Endometrium (tissue), 2 donors: ENCODE measurements around the gene GRID1.

Source experiments
- FAIRE-seq: peaks from 2 replicates; lab custom pipeline; 2012; peaks lifted over from hg19 to GRCh38; lab: Jason Lieb, UNC
- donor health status: control.
- donor health status: control.

The GRID1 gene

DNA sequence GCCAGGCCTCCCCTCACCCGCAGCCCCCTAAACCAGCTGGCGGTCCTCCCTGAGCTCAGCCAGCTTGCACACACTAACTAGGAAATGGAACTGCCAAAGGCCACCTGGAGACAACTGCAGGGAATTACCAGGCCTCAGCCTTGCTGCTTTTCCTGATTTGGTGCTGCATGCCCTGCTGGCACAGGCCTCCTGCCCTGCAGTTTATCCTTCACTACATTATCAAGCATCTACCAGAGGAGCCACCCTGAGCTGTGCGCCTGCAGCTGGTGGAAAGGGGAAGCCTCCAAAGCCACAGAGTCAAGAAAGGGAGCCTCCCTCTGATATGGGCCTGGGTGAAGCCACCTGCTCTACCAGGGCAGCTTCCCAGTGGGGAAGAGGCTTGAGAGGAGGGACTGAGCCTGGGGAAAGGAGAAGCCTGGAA is 139.8 kb downstream of the GRID1 start:
- no peak for FAIRE-seq

DNA sequence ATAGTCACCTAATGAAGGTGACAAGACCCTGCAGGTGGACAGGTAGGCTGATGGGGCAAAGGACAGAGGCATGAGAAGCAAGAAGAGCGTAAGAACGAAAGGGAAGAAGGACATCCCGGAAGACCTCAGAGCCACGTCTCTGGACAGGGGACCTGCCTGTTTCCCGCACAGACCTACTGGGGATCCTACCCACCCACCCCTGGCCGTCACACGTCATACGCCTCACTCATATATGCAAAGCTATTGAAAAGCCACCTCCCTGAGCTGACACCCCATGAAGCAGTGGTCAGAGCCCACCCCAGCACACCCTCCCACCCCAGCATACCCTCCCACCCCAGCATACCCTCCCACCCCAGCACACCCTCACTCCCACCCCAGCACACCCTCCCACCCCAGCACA is 140.6 kb downstream of the GRID1 start:
- no peak for FAIRE-seq

DNA sequence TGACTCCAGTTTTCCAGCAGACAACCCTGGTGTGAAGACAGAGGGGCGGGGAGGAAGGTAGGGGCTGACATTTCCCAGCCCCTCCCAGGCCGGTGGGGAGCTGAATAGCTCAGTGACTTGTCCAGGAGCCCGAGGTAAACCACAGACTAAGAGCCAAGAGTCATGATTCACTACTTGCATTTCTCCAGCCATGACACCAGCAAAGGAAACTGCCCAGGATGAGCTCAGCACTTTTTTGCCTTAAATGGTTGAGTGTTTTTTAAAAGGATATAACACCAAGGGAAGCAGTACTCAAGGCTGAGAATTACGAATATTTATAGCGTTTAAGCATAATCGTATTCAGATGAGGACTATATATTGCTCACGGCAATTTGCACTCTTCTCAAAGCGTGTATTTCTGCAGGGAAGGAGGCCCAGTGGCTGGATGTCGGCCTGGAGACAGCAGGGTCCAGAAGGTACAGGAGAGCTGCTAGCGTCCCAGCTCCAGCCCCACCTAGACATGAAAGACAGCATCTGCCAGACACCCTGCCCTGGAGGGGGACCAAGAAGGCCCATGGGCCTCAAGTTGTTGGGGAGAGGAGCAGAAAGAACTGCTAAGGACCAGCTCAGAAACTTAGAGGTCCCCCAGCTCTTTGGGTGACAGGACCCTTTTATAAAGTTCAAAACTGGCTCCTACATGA is 141.4 kb downstream of the GRID1 start:
- FAIRE-seq, result no peak

DNA sequence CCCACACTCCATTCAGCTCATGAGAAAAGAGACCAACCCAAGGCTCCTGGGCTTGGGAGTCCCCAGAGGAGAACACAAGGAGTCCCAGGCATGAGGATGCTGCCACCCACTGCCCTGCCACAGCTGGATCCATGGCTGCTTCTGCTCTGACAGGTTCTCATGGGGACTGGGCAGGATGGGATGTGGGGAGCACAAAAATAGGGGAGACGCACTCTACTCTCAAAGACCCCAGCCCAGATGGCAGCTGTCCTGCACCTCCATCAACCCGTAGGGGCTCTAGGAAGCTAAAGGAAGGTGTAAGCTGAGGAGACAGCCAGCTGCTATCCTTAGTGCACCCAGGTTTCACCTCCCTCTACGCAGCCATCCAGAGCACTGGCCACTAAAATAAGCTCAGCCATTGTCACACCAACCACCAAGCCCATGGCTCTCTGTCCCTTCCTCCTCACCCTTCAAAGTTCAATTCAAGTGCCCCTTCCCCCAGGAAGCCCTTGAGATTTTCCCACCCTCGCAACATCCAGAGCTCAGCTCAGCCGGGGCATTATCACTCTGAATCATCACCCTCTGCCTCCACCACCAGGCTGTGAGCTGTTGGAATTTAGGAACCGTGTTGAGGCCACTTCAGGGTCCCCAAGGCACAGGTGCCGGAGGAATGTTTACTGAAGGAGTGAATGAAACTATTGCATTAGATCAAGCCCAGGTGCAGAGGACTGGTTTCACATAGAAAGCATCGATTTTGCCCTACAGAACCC is 142.1 kb downstream of the GRID1 start:
- no peak for FAIRE-seq

DNA sequence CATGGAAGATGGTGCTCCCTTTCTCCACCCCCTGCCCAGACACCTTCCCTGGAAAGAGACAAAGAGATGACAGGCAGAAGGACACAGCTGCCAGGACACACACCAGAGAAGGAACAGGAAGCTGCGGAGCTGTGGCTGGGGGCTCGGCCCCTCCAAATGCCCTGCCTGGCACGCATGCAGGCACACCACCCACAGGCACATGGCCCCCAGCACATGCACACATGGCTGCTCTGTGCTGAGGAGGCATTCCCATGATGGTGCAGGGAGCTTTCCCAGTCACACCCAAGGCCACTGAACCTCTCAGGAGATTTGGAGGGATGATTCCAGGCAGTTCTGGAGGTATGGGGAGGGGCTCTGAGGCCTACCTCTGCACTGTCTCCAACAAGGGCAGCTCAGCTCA is 143.3 kb downstream of the GRID1 start:
- no peak for FAIRE-seq

DNA sequence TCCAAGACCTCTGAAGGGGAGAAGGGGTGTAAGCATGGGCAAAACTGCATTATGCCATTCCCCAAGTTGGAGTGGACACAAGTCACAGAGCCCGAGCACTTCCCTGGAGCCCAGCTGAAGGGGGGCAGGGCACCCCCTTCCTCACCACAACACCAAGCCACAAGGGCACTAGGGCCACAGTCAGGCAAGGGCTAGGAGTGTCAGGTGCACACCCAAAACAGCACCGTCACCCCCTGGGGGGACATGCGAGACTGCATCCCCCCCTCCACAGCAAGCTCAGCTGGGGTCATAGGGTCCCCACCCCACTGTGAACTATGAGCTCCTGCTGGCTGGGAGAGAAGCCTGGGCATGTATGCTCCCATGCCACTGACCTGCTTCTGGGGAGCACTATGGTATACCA is 143.9 kb downstream of the GRID1 start:
- FAIRE-seq, result no peak

DNA sequence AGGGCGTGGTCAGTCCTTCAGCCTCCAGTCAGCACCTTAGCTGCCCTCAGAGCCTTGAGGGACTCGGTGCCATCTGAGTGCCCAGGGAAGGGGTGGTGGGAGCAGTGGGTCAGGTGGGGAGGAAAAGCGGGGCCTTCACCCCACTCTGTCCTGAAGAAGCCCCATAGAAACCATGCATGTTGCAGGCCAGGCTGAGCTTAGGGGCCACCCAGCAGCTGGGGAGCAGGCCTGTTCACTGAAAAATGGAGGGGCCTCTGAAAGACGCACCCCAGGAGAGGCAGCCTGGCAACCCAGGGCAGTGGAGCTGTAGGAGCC is 144.3 kb downstream of the GRID1 start:
- no peak for FAIRE-seq

DNA sequence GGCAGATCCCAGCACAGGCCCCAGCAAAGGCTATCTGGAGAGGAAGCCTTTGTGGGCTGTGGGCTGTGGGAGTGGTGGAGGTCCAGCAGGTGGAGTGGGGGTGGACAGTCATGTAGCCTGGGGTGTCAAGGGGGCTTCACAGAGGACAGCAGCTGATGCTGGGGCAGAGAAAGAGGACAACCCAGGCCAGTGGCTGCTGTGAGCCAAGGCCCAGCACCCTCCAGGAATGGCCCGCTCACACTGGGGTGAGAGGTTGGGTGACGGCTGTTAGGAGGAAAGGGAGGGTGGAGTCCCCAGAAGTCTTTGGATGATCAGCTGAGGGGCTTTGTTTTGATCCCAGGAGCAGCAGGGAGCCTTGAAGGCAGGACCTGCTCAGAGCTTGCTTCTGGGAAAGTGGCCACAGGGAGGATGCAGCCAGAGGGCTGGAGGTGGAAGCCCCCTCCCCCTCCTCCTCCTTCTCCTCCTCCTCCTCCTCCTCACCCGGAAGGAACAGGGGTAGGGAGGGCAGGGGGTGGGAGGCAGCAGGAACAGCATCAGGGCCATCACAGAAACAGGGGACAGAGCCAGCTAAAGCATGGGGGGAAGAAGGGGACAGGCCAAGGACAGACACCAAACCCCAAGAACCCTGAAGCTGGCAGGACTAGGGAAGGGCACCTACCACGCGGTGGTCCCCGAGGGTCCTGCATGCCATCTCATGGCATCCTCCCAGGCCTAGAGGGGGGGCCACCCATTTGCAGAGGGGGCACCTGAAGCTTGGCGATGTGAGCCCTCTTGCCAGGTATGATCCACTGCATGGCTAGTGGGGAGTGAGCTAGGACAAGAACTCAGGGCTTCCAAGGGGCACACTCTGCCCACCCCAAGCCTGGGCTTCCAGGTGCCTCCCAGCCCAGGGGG is 144.9 kb downstream of the GRID1 start:
- FAIRE-seq, result no peak

DNA sequence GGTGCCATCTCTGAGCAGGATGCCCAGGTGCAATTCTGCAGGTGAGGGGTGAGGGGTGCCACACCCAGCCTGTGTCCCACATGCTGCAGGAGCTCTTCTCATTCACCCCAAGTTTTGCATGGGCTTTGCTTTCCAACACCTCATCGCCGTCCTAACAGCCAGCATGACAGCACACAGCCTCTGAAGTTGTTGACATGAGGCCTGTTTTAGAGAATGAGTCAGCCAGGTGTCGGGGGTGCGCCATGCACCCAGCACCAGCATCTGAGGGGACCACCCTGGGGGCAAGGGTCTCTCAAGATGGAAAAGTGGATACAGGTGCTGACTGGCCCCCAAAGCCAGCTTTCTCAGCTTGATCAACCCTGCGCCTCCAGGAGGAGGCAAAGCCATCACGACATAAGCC is 146.0 kb downstream of the GRID1 start:
- no peak for FAIRE-seq

DNA sequence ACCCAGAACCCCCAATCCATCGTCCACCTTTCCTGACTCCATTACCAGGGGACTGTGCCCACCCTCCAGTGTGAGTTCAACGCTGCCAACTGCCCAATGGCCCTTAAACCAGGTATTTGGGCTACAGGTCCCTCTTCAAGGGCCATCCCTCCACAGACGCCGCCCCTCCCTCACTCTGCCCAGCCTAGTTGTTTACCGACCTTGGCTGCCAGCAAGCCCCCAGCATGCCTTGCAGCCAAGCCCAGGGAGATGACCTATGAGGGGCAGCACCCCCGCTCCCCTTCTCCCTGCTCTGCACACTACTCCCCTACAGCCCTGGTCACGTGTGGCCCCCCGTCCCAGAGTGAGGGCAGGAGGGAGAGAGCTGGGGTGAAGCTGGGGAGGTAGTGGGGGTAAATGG is 147.3 kb downstream of the GRID1 start:
- FAIRE-seq, result no peak

DNA sequence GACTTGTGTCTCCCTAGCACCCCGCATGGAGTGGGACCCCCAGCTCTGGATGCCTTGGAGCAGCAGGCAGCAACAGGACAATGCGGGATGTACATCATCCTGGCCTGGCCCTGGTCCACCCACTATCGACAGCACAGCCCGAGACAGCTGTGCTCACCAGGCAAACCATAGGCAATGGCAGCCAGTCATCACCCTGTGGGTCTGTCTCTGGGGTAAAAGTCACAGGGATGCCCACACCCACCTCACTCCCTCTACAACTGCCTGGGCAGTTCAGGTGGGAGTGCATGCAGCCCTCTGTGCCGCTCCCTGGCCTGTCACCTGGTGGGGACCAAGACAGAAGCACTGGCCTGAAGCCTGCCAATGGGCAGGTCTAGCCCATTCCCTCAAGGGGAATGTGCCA is 147.8 kb downstream of the GRID1 start:
- no peak for FAIRE-seq

DNA sequence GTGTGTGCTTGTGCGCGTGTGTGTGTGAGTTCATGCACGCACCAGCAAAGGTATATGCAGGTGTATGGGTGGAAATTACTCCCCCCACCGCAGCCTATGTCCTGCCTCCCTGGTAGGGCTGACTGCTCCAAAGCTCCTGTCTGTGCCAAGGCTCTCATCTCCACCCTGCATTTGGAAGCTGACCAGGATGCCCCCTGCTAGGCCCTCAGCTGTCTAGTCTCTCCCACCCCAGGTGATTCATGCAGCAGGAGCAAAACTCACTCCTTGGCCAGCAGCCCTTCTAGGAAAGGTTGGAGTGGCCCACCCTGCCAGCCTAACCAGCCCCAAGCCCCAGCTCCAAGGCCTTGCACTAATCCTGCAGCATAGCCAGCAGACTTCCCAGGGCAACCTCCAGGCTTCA is 148.4 kb downstream of the GRID1 start:
- no peak for FAIRE-seq

DNA sequence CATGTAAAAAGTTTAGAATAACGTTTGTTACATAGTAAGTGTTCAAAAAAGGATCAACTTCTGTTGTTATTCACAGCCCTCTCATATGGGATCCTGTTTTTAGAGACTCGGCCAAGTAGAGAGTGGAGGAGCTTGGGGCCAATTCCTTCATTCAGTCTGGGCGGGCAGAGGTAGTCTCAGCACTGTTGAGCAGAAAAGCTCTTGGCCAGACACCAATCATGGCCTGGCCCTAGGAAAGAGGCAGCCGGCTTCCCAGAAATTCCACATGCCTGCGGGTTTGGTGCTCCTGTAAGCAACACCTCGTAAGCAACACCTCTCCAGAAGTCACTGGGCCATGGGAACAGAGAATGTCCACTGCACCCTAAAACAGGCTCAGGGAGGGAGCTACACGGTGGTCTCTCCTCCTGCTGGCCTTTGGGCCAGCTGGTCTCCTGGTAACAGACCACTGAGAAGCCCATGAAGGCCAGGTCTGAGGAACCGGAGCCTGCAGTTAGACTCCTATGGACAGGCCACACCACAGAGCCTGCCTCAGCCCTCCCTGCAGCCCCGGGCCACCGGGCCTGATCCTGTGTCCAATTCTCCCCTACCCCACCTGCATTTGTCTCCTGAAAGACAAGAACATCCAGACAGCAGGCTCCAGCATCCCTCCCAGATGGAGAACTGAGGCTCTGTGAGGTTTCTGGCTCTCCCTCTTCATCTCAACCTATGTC is 149.1 kb downstream of the GRID1 start:
- FAIRE-seq, result no peak

DNA sequence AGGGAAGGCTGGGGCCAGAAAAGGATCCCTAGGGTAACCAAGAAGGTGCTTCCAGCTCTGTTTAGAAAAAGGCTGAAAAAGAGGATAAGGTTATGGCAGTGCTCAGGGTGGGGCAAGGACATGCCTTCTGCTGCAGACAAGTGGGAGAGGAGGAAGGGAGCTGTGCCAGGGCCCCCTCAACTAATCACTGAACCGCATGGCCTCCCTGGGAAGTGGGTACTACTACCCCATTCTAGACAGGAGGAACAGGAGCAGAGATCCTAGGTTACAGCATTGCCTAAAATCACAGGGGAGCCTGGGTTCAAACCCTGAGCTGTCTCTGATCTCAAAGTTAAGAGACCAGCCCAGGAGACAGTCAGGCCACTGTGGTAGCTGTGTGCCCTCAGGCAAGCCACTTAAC is 149.7 kb downstream of the GRID1 start:
- no peak for FAIRE-seq

DNA sequence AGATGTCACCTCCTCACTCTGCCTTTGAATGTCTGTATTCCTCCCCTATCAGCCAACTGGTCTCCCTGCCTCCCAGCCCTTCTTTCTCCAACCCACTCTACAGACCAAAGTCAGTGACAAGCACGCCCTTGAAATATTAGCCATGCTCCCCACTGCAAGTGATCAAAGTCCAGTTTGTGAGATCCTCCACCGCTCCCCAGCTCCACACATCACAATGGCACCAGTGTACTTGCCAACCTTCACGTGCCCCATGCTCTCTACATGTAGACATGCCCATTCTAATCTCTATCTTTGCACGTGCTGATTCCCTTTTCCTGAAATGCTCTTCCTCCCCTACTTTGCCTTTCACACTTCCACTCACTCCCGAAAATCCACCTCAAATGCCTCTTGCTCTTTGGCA is 150.9 kb downstream of the GRID1 start:
- no peak for FAIRE-seq

DNA sequence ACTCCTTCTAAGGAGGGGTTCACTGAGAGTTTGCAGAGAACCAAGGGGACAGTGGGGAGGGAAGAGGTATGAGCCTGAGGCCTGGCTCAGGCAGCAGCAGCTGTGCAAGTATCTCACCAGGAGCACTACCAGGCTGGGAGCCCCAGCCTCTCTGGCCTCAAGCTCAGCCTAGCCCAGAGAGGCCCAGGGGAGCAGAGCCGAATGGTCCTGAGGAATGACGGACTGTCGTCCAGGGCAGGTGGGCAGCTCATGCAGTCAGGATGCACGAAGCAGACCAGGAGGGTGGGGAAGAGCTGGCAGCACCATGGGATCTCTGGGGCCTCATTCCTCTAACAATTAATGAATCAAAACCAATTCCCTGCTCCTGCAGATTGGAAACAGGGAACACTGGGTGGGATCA is 151.5 kb downstream of the GRID1 start:
- FAIRE-seq, result no peak

DNA sequence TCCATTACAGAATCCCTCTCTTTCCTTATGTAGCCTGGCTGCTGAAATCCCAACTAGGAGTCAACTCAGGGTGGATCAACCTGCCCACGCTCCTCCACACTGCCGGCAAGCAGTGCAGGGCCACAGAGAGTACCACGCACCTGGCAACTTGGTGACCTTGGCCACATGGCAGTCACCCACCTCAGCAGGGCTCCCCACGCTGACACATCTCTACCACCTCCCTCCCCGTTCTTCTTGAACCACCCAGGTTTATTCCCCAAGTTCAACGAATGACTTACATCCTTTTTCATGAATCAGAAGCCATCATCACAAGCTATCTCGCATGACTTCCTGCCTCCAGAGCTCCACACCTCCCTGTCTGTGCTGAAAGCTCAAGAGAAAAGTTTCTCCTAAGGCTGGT is 153.4 kb downstream of the GRID1 start:
- FAIRE-seq, result no peak

DNA sequence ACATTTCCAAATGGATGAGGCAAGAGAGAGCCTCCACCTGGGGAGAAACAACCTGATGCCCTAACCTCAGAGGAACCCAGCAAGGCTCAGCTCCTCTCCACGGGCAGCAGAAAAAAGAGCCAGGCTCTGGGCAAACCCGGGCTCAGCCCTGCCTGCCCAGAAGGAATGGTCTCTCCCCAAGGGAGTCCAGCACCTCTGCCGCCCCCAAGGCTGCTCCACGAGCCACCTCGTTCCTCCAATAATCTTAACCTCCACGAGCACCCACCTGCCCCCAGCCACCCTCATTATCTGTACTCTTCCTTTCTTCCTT is 154.2 kb downstream of the GRID1 start:
- no peak for FAIRE-seq

DNA sequence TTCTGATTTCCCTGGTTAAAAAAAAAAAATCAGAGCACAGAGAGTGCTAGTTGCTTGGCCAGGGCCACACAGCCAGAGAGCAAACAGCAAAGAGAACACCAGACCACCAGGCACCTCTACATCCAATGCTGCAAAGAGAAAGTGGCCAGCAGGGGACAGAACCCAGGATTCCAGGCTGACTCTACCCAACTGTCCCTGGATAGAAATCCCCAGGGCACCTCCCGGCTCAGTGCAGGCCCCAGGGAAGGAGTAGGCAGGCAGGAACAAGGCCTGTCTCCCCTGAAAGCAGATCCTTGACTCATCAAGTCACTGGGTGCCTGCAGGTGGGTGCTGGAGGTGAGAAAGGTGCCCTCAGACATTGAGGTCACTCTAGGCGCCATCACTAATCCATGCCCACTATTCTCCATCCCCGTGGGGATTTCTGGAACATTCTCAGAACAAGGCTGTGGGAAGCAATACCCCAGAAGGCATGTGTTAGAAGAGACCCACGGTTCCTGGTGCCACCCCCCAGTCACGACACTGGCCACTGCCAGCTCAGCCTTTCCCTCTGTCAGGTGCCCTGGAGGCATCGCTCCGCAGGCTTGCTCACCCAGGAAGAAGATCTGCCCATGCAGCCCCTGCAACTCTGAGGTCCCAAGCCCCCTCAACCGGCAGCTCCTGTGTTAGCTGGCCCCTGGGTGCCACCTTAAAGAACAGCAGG is 154.8 kb downstream of the GRID1 start:
- FAIRE-seq, result no peak

DNA sequence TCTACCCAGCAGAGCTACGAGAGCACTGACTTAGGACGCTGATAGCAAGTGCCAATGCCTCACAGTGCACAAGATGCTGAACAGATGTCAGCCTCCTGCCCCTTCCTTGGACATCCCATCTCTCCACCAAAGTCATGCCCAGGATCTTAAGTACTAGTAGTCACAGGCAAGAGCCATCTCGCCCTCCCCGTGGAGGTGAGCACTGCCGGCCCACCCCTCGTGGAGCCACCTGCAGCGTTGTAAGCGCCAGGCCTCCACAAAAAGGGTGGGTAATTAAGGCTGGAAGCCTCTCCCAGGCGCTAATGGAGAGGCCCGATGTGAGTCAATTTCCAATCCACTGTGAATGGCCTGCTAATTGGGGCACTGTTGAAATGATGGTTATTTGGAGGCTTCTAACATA is 156.2 kb downstream of the GRID1 start:
- FAIRE-seq, result no peak

DNA sequence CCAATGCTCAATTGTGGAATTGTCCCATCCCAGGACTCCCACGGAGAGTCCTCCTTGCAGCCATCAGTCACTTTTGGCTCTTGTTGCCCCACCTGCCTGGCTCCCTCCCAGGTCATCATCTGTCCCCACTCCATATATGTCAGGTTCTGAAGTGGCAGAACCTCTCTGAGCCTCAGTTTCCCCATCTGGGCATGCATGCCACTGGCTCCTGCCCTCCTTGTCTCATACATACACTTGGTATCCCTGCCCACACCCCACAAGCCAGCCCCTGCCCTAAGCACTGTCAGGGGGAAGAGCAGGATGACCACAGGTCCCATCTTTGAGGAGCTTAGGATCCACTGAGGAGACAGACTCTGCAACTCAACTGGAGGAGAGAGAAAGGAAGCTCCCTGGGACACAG is 156.9 kb downstream of the GRID1 start:
- no peak for FAIRE-seq

DNA sequence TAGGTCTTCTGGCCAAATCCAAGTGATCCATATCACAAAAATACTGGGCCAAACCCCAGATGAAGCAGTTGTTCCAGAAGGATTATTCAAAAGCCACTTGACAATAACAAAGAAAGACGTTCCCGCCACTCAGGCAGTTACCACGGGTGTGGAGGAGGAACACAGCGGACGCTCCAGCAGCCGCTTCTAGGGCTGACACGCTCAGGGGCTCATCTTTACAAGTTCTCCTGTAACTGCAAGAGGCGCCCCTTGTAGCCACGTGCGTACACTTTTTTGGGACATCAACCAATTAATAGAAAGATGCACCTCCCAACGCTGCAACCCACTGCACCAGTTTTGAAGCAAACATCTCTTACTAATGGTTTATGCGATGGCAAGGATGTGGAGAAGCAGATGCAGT is 159.4 kb downstream of the GRID1 start:
- no peak for FAIRE-seq
